IMR-90 (cell line): ENCODE data around the gene UGT3A1. TPM values are rescaled to one million over a fixed set of nuclear protein-coding genes. Genes with fewer than 3 reads are reported as not detected.

Source experiments
- ATAC-seq: fragments of 200-7000 bp; cut with Tn5 transposase; 2 replicates; pipeline ENCODE4 v1.9.1; 2020; ENCODE audit warnings: low read depth, mild to moderate bottlenecking, moderate library complexity
- BruUV-seq: library from RNA; stranded (reverse); fragments of 400-500 nt; replicated peaks from 2 replicates; lab custom pipeline; 2021; lab: Mats Ljungman, UMichigan
- CTCF ChIA-PET: fragments of 300-600 bp; formaldehyde crosslinking; extraction: SDS; loops from one replicate; lab custom pipeline; 2021; ENCODE audit warnings: antibody characterized with exemption; lab: Yijun Ruan, JAX
- POLR2A ChIA-PET: fragments of 300-600 bp; sonication (Branson Sonifier 250); formaldehyde crosslinking; loops from one replicate; lab custom pipeline; 2022; ENCODE audit warnings: antibody characterized with exemption; ENCODE audit not compliant: unreplicated experiment; lab: Charles Lee
- DNase-seq: peaks from one replicate; pipeline ENCODE4 v3.0.0; 2013
- H2AFZ ChIP-seq: replicated peaks from 2 replicates; pipeline ENCODE3; 2013; ENCODE audit warnings: low read length, mild to moderate bottlenecking; ENCODE audit not compliant: poor library complexity
- H2AK5ac ChIP-seq: 2 replicates; pipeline ENCODE4 v1.6.1; 2013; ENCODE audit warnings: low read depth, low read length, inconsistent platforms
- H2AK9ac ChIP-seq: replicated peaks from 2 replicates; pipeline ENCODE3; 2013; ENCODE audit warnings: mild to moderate bottlenecking, low read depth, low read length, moderate library complexity; ENCODE audit not compliant: poor library complexity
- H2BK120ac ChIP-seq: 2 replicates; pipeline ENCODE4 v1.6.1; 2013; ENCODE audit warnings: low read depth, low read length, inconsistent platforms
- H2BK15ac ChIP-seq: 3 replicates; pipeline ENCODE4 v1.6.1; 2013; ENCODE audit warnings: low read depth, low read length, inconsistent platforms
- H2BK20ac ChIP-seq: 2 replicates; pipeline ENCODE4 v1.6.1; 2013; ENCODE audit warnings: low read depth, mild to moderate bottlenecking, inconsistent platforms, low read length, moderate library complexity
- H2BK5ac ChIP-seq: 2 replicates; pipeline ENCODE4 v1.6.1; 2013; ENCODE audit warnings: mild to moderate bottlenecking, low read depth, low read length, inconsistent platforms; ENCODE audit not compliant: poor library complexity, severe bottlenecking
- H3K14ac ChIP-seq: replicated peaks from 2 replicates; pipeline ENCODE4 v1.6.1; 2013; ENCODE audit warnings: low read depth, low read length, inconsistent platforms
- H3K18ac ChIP-seq: 2 replicates; pipeline ENCODE4 v1.6.1; 2013; ENCODE audit warnings: low read depth, low read length, control low read depth
- H3K23ac ChIP-seq: 2 replicates; pipeline ENCODE4 v1.6.1; 2013; ENCODE audit warnings: low read depth, low read length, inconsistent platforms
- H3K27ac ChIP-seq: 2 replicates; pipeline ENCODE4 v1.5.1; 2013; ENCODE audit warnings: mild to moderate bottlenecking, control low read depth, low read length; ENCODE audit not compliant: insufficient read depth
- H3K27me3 ChIP-seq: 2 replicates; pipeline ENCODE4 v1.6.1; 2013; ENCODE audit warnings: low read length; ENCODE audit not compliant: control insufficient read depth, insufficient read depth
- H3K36me3 ChIP-seq: 2 replicates; pipeline ENCODE4 v1.6.1; 2013; ENCODE audit warnings: low read length, mixed read lengths; ENCODE audit not compliant: control insufficient read depth, insufficient read depth
- H3K4ac ChIP-seq: 2 replicates; pipeline ENCODE4 v1.6.1; 2013; ENCODE audit warnings: low read depth, low read length, inconsistent platforms
- H3K4me1 ChIP-seq: 2 replicates; pipeline ENCODE4 v1.6.1; 2013; ENCODE audit warnings: low read length, mixed read lengths; ENCODE audit not compliant: control insufficient read depth, insufficient read depth
- H3K4me2 ChIP-seq: 2 replicates; pipeline ENCODE4 v1.6.1; 2013; ENCODE audit warnings: low read depth, mild to moderate bottlenecking, control low read depth, low read length, moderate library complexity
- H3K4me3 ChIP-seq: 2 replicates; pipeline ENCODE4 v1.5.1; 2013; ENCODE audit warnings: low read depth, mild to moderate bottlenecking, control low read depth, low read length, moderate library complexity; ENCODE audit not compliant: insufficient read depth
- H3K56ac ChIP-seq: 2 replicates; pipeline ENCODE4 v1.6.1; 2013; ENCODE audit warnings: low read length, inconsistent platforms; ENCODE audit not compliant: insufficient read depth; ENCODE audit errors: extremely low read depth
- H3K79me1 ChIP-seq, 2 experiments: 2 replicates each; pipeline ENCODE4 v1.6.1; 2013; ENCODE audit warnings: low read length in 2 of 2, inconsistent platforms in 1 of 2, low read depth in 1 of 2
- H3K9ac ChIP-seq: 2 replicates; pipeline ENCODE4 v1.6.1; 2013; ENCODE audit warnings: low read depth, low read length, control low read depth
- H3K9me1 ChIP-seq: 2 replicates; pipeline ENCODE4 v1.6.1; 2013; ENCODE audit warnings: low read length, inconsistent platforms; ENCODE audit not compliant: insufficient read depth
- H3K9me3 ChIP-seq: 2 replicates; pipeline ENCODE4 v1.6.1; 2013; ENCODE audit warnings: low read length; ENCODE audit not compliant: control insufficient read depth, insufficient read depth
- H4K20me1 ChIP-seq: 2 replicates; pipeline ENCODE4 v1.6.1; 2013; ENCODE audit warnings: low read length, inconsistent platforms; ENCODE audit not compliant: insufficient read depth
- H4K5ac ChIP-seq: 2 replicates; pipeline ENCODE4 v1.6.1; 2013; ENCODE audit warnings: mild to moderate bottlenecking, low read depth, low read length, control low read depth
- H4K8ac ChIP-seq, 2 experiments: 2 replicates each; pipeline ENCODE4 v1.6.1; 2013; ENCODE audit warnings: low read depth in 2 of 2, low read length in 2 of 2, control low read depth in 1 of 2, inconsistent platforms in 1 of 2
- H4K91ac ChIP-seq: 2 replicates; pipeline ENCODE4 v1.6.1; 2013; ENCODE audit warnings: low read depth, low read length, inconsistent platforms; ENCODE audit not compliant: insufficient read depth
- BHLHE40 ChIP-seq: fragments of 150-350 bp; IDR thresholded peaks from 2 replicates; pipeline ENCODE4 v1.6.1; 2016; ENCODE audit warnings: mild to moderate bottlenecking, low read depth, low read length
- CEBPB ChIP-seq: IDR thresholded peaks from 2 replicates; pipeline ENCODE4 v1.6.1; 2012; ENCODE audit warnings: low read depth, low read length, improper control_type of control experiment
- CHD1 ChIP-seq: IDR thresholded peaks from 2 replicates; pipeline ENCODE4 v1.6.1; 2012; ENCODE audit warnings: low read depth, low read length, improper control_type of control experiment
- ELK1 ChIP-seq: fragments of 150-350 bp; IDR thresholded peaks from 2 replicates; pipeline ENCODE4 v1.6.1; 2016; ENCODE audit warnings: low read depth, mild to moderate bottlenecking, low read length, moderate library complexity, borderline replicate concordance
- FOS ChIP-seq: fragments of 150-350 bp; IDR thresholded peaks from 2 replicates; pipeline ENCODE4 v1.6.1; 2016; ENCODE audit warnings: low read depth, low read length
- MAFK ChIP-seq: IDR thresholded peaks from 2 replicates; pipeline ENCODE4 v1.6.1; 2012; ENCODE audit warnings: low read depth, low read length, improper control_type of control experiment
- MAZ ChIP-seq: IDR thresholded peaks from 2 replicates; pipeline ENCODE4 v1.6.1; 2012; ENCODE audit warnings: low read depth, mild to moderate bottlenecking, low read length, improper control_type of control experiment, moderate library complexity, borderline replicate concordance
- MXI1 ChIP-seq: IDR thresholded peaks from 2 replicates; pipeline ENCODE4 v1.6.1; 2012; ENCODE audit warnings: low read depth, mild to moderate bottlenecking, low read length, moderate library complexity, borderline replicate concordance
- NFE2L2 ChIP-seq: fragments of 150-350 bp; IDR thresholded peaks from 2 replicates; pipeline ENCODE4 v1.6.1; 2016; ENCODE audit warnings: low read depth, mild to moderate bottlenecking, low read length
- POLR2A ChIP-seq: IDR thresholded peaks from 2 replicates; pipeline ENCODE4 v1.6.1; 2012; ENCODE audit warnings: mild to moderate bottlenecking, low read depth, low read length
- RAD21 ChIP-seq: IDR thresholded peaks from 2 replicates; pipeline ENCODE4 v1.6.1; 2012; ENCODE audit warnings: low read length, improper control_type of control experiment
- RCOR1 ChIP-seq: IDR thresholded peaks from 2 replicates; pipeline ENCODE4 v1.6.1; 2012; ENCODE audit warnings: mild to moderate bottlenecking, low read length, improper control_type of control experiment; ENCODE audit not compliant: insufficient replicate concordance
- RFX5 ChIP-seq: IDR thresholded peaks from 2 replicates; pipeline ENCODE4 v1.8.0; 2012; ENCODE audit warnings: low read depth, mild to moderate bottlenecking, low read length, moderate library complexity
- SMC3 ChIP-seq: fragments of 150-350 bp; IDR thresholded peaks from 2 replicates; pipeline ENCODE4 v1.6.1; 2016; ENCODE audit warnings: low read depth, mild to moderate bottlenecking, antibody characterized with exemption, low read length, moderate library complexity
- WGBS, 2 experiments: methylation state at CpG; one replicate each; pipeline versions ENCODE4 v1.1.5 to v1.1.7; 2013; ENCODE audit warnings: missing lambda C conversion rate in 2 of 2; ENCODE audit not compliant: insufficient read length in 1 of 2; ENCODE audit errors: extremely low coverage in 2 of 2; 5-methylcytosine and 5-hydroxymethylcytosine counted together
- dilution Hi-C: fragments of 300-500 bp; cut with HindIII; formaldehyde crosslinking; loops from one replicate; pipeline ENCODE4 v1.14.3; 2018; ENCODE audit warnings: low sequenced_read_pairs; ENCODE audit not compliant: unreplicated experiment
- in situ Hi-C: fragments of 300-500 bp; cut with MboI; formaldehyde crosslinking; loops from 3 replicates; pipeline ENCODE4 v1.14.3; 2019; ENCODE audit warnings: low sequenced_read_pairs, inconsistent platforms, mixed read lengths
- intact Hi-C: fragments of 100-400 bp; cut with micrococcal nuclease; formaldehyde crosslinking; loops from 2 replicates; pipeline ENCODE4 v1.10.0; 2022
- polyA plus RNA-seq, 3 experiments: library from polyadenylated mRNA; depleted of rRNA; stranded (reverse); fragments of >200 nt; gene quantifications; 2 replicates each; pipeline ENCODE4 v1.2.3, GENCODE V29; 2012; ENCODE audit warnings: low replicate concordance in 1 of 3
- total RNA-seq: library from RNA; depleted of rRNA; stranded (reverse); fragments of >200 nt; gene quantifications from 2 replicates; pipeline ENCODE4 v1.2.3, GENCODE V29; 2012
- TF ChIP-seq, protein P1 (sequence below): fragments of 150-350 bp; IDR thresholded peaks from 2 replicates; pipeline ENCODE4 v1.6.1; 2017; ENCODE audit warnings: mild to moderate bottlenecking, antibody characterized with exemption, low read length, low read depth
- TF ChIP-seq, protein P2 (sequence below): conservative IDR thresholded peaks from 2 replicates; pipeline ENCODE4 v1.5.1; 2012; ENCODE audit warnings: mild to moderate bottlenecking, low read depth, low read length, improper control_type of control experiment

The UGT3A1 gene
- total and polyA plus RNA-seq, 2 of the 4 experiments (the other 2 are of a cell fraction), result not detected

GRCh38 chr5:36027711-36028110, 36.5 kb upstream of the UGT3A1 start:
- no peak overlapping the region for H3K23ac ChIP-seq
- no peak overlapping the region for H3K4me2 ChIP-seq
- H2BK20ac ChIP-seq, result no peak overlapping the region
- H3K27me3 ChIP-seq, result peaks cover 2% of the 10 kb centered on the region; the same call in 1 of the 2 replicates
- H3K9ac ChIP-seq, result no peak overlapping the region
- no peak overlapping the region for H3K4me3 ChIP-seq
- BruUV-seq, result no TSS peak
- DNase-seq (no peak), ATAC-seq (no peak)
- H4K91ac ChIP-seq, result no peak overlapping the region
- H2BK120ac ChIP-seq, result no peak overlapping the region
- H3K14ac ChIP-seq, result no peak overlapping the region
- TF ChIP-seq NFE2L2 (no peak), BHLHE40 (no peak), MAFK (no peak), CHD1 (no peak), RCOR1 (no peak), POLR2A (no peak), RAD21 (no peak), FOS (no peak), RFX5 (no peak), MAZ (no peak), MXI1 (no peak), ELK1 (no peak), CEBPB (no peak), SMC3 (no peak)
- TF ChIP-seq, protein P1, sequence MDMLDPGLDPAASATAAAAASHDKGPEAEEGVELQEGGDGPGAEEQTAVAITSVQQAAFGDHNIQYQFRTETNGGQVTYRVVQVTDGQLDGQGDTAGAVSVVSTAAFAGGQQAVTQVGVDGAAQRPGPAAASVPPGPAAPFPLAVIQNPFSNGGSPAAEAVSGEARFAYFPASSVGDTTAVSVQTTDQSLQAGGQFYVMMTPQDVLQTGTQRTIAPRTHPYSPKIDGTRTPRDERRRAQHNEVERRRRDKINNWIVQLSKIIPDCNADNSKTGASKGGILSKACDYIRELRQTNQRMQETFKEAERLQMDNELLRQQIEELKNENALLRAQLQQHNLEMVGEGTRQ, result no peak
- TF ChIP-seq, protein P2, sequence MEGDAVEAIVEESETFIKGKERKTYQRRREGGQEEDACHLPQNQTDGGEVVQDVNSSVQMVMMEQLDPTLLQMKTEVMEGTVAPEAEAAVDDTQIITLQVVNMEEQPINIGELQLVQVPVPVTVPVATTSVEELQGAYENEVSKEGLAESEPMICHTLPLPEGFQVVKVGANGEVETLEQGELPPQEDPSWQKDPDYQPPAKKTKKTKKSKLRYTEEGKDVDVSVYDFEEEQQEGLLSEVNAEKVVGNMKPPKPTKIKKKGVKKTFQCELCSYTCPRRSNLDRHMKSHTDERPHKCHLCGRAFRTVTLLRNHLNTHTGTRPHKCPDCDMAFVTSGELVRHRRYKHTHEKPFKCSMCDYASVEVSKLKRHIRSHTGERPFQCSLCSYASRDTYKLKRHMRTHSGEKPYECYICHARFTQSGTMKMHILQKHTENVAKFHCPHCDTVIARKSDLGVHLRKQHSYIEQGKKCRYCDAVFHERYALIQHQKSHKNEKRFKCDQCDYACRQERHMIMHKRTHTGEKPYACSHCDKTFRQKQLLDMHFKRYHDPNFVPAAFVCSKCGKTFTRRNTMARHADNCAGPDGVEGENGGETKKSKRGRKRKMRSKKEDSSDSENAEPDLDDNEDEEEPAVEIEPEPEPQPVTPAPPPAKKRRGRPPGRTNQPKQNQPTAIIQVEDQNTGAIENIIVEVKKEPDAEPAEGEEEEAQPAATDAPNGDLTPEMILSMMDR, result no peak
- no peaks in the 10 kb centered on the region for H3K36me3 ChIP-seq
- intact Hi-C loops (no loop called here), dilution Hi-C loops (no loop called here), in situ Hi-C loops (no loop called here)
- H4K8ac ChIP-seq, result no peak overlapping the region
- H3K56ac ChIP-seq, result no peak overlapping the region
- no peak overlapping the region for H2AK9ac ChIP-seq
- no peak overlapping the region for H2BK15ac ChIP-seq
- no peaks in the 10 kb centered on the region for H3K9me3 ChIP-seq
- ChIA-PET POLR2A (no interaction called here), CTCF (interaction anchor here (0.6 kb wide), 1 partner anchor 291 kb away, joined by 3 read pairs; no protein-coding TSS in a partner anchor)
- WGBS, 2 experiments, result no CpG with 5 or more reads among the region's 8 CpGs
- H3K18ac ChIP-seq, result no peak overlapping the region
- no peak overlapping the region for H4K5ac ChIP-seq
- no peaks in the 10 kb centered on the region for H4K20me1 ChIP-seq
- no peaks in the 10 kb centered on the region for H3K4me1 ChIP-seq
- H2AFZ ChIP-seq, result no peak overlapping the region
- H2AK5ac ChIP-seq, result no peak overlapping the region
- H3K9me1 ChIP-seq, result no peaks in the 10 kb centered on the region
- no peak overlapping the region for H3K27ac ChIP-seq
- no peaks in the 10 kb centered on the region for H3K79me1 ChIP-seq
- H2BK5ac ChIP-seq, result no peak overlapping the region
- no peak overlapping the region for H3K4ac ChIP-seq
